ENCODE results near the gene GLYATL1B. TPM values are rescaled to one million over a fixed set of nuclear protein-coding genes. Genes with fewer than 3 reads are reported as not detected.
"Not testable (repeated sequence)": the region's sequence is repeated elsewhere in the genome, so short reads cannot be mapped to it uniquely, and the experiment has no call there.

The GLYATL1B gene
- total RNA-seq, 5 donors from 2014 or later (not counting 1 experiment from before 2014, with no cell fraction given), result not detected

DNA sequence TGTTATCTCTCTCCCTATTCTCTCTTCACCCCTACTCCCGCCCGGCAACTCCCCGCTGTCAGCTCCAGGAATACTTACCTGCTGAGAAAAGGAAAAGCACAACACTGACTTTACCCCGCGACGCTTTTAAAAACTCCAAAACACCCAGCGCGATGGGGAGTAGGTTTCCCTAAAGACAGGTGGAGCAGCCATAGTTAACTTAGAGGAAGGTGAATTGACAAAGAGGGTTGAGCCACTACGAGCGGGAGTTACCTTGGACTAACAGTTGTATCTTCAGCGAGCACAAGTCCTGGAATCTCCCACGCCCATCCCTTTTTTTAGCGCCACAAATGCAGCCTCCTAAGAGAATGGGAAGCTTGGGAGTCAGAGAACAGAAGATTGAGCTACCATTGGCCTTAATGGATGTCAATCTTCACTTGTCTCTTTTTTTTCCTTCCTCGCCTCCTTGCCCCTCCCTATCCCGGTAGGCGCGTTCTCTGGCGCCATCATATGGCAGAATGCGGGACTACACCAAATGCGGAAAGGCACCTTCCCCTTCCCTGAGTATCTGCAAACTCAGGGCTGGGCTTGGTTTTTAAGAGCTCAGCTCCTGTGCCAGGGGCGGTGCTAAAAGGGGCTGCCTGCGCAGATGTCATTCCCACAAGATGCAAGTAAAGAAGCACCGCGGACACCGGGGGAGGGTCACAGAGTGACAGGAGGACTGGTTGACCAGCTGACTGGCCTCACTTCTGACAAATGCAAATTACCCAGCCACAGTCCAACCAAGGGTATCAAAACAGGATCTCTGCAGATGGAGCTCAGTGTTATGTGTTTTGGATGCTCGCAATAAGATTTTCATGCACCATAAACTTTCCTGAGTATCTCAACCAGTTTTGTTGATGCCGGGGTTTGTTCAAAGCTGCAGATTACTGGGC lies 27.7 kb upstream of the GLYATL1B start:
- H3K9me3 ChIP-seq; H3K4me1 ChIP-seq (ENCODE audit: control insufficient read depth in 1 of 2, extremely low read depth in 1 of 2, insufficient read depth in 2 of 2, low read length in 2 of 2); H3K9me3 Mint-ChIP-seq; H3K36me3 ChIP-seq (ENCODE audit: control insufficient read depth in 2 of 2, extremely low read depth in 1 of 2, insufficient read depth in 1 of 2, low read length in 1 of 2); H3K27ac ChIP-seq (ENCODE audit: low read length); POLR2A ChIA-PET; H3K36me3 Mint-ChIP-seq; H3K27ac Mint-ChIP-seq: not testable (repeated sequence)
- H3K4me3 Mint-ChIP-seq, result peak overlapping the region; percentile 69 to 76 (median 70)
- CTCF ChIA-PET, result interaction anchor here (0.5 to 1.8 kb wide), 10 partner anchors 18 to 403 kb away, joined by 3 to 12 read pairs (median 3); partner anchors contain the start of genes DTX4 (in 1 of the 2) and FAM111B (in 1 of the 2)
- DNase-seq (peak; percentile 42 to 85 (median 68)), ATAC-seq (replicated peaks in 1 of 4) (peak; percentile 77 to 96 (median 88))
- peaks cover 0 to 22% of the 10 kb centered on the region in 2 experiments for H3K27me3 ChIP-seq (replicated peaks in 1 of 2; ENCODE audit: control insufficient read depth in 2 of 2, extremely low read depth in 1 of 2, insufficient read depth in 2 of 2, low read length in 1 of 2)
- H3K4me1 Mint-ChIP-seq, result peaks cover 8 to 13% (median 12%) of the 10 kb centered on the region in 3 donors
- H3K4me3 ChIP-seq (ENCODE audit: control insufficient read depth in 1 of 2, extremely low read depth in 1 of 2, low read length in 1 of 2), result peak overlapping the region; percentile 42 to 46
- peaks cover 41 to 51% of the 10 kb centered on the region in 2 donors for H3K27me3 Mint-ChIP-seq
- 3% methylated on average over 14 of the region's 27 CpGs for WGBS (ENCODE audit: insufficient coverage)

- H3K9me3 ChIP-seq; H3K4me3 Mint-ChIP-seq; H3K9me3 Mint-ChIP-seq; H3K27ac ChIP-seq (ENCODE audit: low read length); ATAC-seq (replicated peaks in 1 of 4); POLR2A ChIA-PET; CTCF ChIA-PET; H3K27ac Mint-ChIP-seq; H3K36me3 Mint-ChIP-seq; H3K4me3 ChIP-seq (ENCODE audit: control insufficient read depth in 1 of 2, extremely low read depth in 1 of 2, low read length in 1 of 2); DNase-seq; H3K4me1 ChIP-seq (ENCODE audit: control insufficient read depth in 1 of 2, extremely low read depth in 1 of 2, insufficient read depth in 2 of 2, low read length in 2 of 2); H3K36me3 ChIP-seq (ENCODE audit: control insufficient read depth in 2 of 2, extremely low read depth in 1 of 2, insufficient read depth in 1 of 2, low read length in 1 of 2): not testable (repeated sequence)
- Mint-ChIP-seq H3K27me3 (peaks cover 51 to 61% of the 10 kb centered on the region in 2 donors), H3K4me1 (peaks cover 8 to 13% (median 12%) of the 10 kb centered on the region in 3 donors)
- peaks cover 0 to 32% of the 10 kb centered on the region in 2 experiments for H3K27me3 ChIP-seq (replicated peaks in 1 of 2; ENCODE audit: control insufficient read depth in 2 of 2, extremely low read depth in 1 of 2, insufficient read depth in 2 of 2, low read length in 1 of 2)
- WGBS (ENCODE audit: insufficient coverage), result 46% methylated on average over 2 of the region's 3 CpGs
These were observed 26.0 kb upstream of the GLYATL1B start for GRCh38 chr11:59060096-59060495.

DNA sequence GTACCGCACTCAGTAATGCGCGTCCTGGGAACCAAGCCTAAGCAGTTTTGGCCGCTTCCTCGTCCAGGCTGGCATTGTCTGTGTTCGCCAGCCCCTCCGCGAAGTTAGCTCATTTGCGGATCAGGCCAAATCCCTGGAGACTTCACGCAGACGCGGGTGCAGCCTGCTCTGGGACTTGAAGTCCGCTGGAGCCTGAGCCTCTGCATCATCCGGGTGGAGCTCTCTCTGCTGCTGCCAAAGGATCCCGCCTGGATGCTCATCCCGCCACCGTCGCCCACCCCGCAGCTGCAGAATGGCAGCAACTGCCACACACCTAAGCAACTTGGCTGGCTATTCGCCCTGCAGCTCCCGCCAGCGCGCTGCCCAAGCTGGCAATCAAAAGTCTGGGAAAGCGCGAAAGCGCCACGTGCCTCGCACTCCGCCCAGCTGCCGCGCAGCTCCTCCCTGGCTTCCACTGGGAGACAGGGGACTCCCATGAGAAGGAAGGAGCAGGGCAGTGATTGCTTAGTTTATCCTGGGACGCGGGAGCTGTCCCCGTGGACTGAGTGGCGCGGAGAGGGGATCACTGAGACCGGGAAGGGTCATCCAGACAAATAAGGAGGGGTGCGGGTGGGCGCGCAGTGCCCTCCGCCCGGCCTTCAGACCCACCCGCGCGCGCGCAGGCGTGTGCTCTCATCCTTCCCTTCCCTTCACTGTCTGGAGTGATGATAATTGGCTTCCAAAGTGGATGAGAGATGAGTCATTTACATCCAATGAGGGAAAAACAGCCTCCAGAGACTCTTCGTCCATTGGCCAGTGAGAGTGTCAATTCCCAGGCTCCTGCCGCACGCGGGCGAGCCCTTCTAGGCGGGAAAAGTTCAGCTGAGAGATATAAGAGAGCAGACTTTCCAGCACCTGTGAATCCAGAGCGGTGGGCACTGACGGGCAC lies 23.2 kb upstream of the GLYATL1B start:
- Mint-ChIP-seq H3K27ac (no peak overlapping the region), H3K27me3 (peaks cover 51 to 58% of the 10 kb centered on the region in 2 donors), H3K4me1 (peaks cover 8 to 10% (median 10%) of the 10 kb centered on the region in 3 donors), H3K4me3 (no peak overlapping the region), H3K36me3 (no peaks in the 10 kb centered on the region), H3K9me3 (no peaks in the 10 kb centered on the region)
- H3K4me1 ChIP-seq (ENCODE audit: control insufficient read depth in 1 of 2, extremely low read depth in 1 of 2, insufficient read depth in 2 of 2, low read length in 2 of 2), result peaks cover 0 to 9% of the 10 kb centered on the region in 2 experiments
- ChIA-PET CTCF (interaction anchor here in 1 of 2 donors (0.5 kb wide), 1 partner anchor 1427 kb away, joined by 4 read pairs; no protein-coding TSS in a partner anchor), POLR2A (no interaction called here)
- 55% methylated on average over 44 of the region's 56 CpGs for WGBS (ENCODE audit: insufficient coverage)
- H3K27me3 ChIP-seq (replicated peaks in 1 of 2; ENCODE audit: control insufficient read depth in 2 of 2, extremely low read depth in 1 of 2, insufficient read depth in 2 of 2, low read length in 1 of 2), result peaks cover 0 to 32% of the 10 kb centered on the region in 2 experiments
- no peak for ATAC-seq (replicated peaks in 1 of 4)
- H3K27ac ChIP-seq (ENCODE audit: low read length), result no peak overlapping the region
- H3K9me3 ChIP-seq, result no peaks in the 10 kb centered on the region
- H3K36me3 ChIP-seq (ENCODE audit: control insufficient read depth in 2 of 2, extremely low read depth in 1 of 2, insufficient read depth in 1 of 2, low read length in 1 of 2), result no peaks in the 10 kb centered on the region
- H3K4me3 ChIP-seq (ENCODE audit: control insufficient read depth in 1 of 2, extremely low read depth in 1 of 2, low read length in 1 of 2), result no peak overlapping the region
- DNase-seq, result no peak

GRCh38 chr11:59063996-59064727 lies 21.9 kb upstream of the GLYATL1B start:
- DNase-seq; POLR2A ChIA-PET; H3K4me1 Mint-ChIP-seq; CTCF ChIA-PET; H3K27ac ChIP-seq (ENCODE audit: low read length); H3K36me3 Mint-ChIP-seq; ATAC-seq (replicated peaks in 1 of 4); H3K4me1 ChIP-seq (ENCODE audit: control insufficient read depth in 1 of 2, extremely low read depth in 1 of 2, insufficient read depth in 2 of 2, low read length in 2 of 2); H3K4me3 Mint-ChIP-seq; H3K36me3 ChIP-seq (ENCODE audit: control insufficient read depth in 2 of 2, extremely low read depth in 1 of 2, insufficient read depth in 1 of 2, low read length in 1 of 2); H3K27ac Mint-ChIP-seq; H3K4me3 ChIP-seq (ENCODE audit: control insufficient read depth in 1 of 2, extremely low read depth in 1 of 2, low read length in 1 of 2); H3K9me3 Mint-ChIP-seq; H3K9me3 ChIP-seq: not testable (repeated sequence)
- 87% methylated on average over 8 of the region's 14 CpGs for WGBS (ENCODE audit: insufficient coverage)
- H3K27me3 Mint-ChIP-seq, result peaks cover 51 to 54% of the 10 kb centered on the region in 2 donors
- H3K27me3 ChIP-seq (replicated peaks in 1 of 2; ENCODE audit: control insufficient read depth in 2 of 2, extremely low read depth in 1 of 2, insufficient read depth in 2 of 2, low read length in 1 of 2), result peaks cover 0 to 24% of the 10 kb centered on the region in 2 experiments

- ATAC-seq (replicated peaks in 1 of 4), result no peak
- ChIA-PET POLR2A (no interaction called here), CTCF (no interaction called here)
- Mint-ChIP-seq H3K27ac (no peak overlapping the region), H3K4me1 (no peaks in the 10 kb centered on the region), H3K27me3 (peaks cover 44 to 45% of the 10 kb centered on the region in 2 donors), H3K4me3 (no peak overlapping the region), H3K36me3 (no peaks in the 10 kb centered on the region), H3K9me3 (peaks cover 0 to 3% (median 0%) of the 10 kb centered on the region in 3 donors)
- Histone ChIP-seq H3K27me3 (replicated peaks in 1 of 2; ENCODE audit: control insufficient read depth in 2 of 2, extremely low read depth in 1 of 2, insufficient read depth in 2 of 2, low read length in 1 of 2) (peaks cover 0 to 7% of the 10 kb centered on the region in 2 experiments), H3K4me1 (ENCODE audit: control insufficient read depth in 1 of 2, extremely low read depth in 1 of 2, insufficient read depth in 2 of 2, low read length in 2 of 2) (no peaks in the 10 kb centered on the region), H3K27ac (ENCODE audit: low read length) (no peak overlapping the region), H3K36me3 (ENCODE audit: control insufficient read depth in 2 of 2, extremely low read depth in 1 of 2, insufficient read depth in 1 of 2, low read length in 1 of 2) (no peaks in the 10 kb centered on the region), H3K4me3 (ENCODE audit: control insufficient read depth in 1 of 2, extremely low read depth in 1 of 2, low read length in 1 of 2) (no peak overlapping the region), H3K9me3 (no peaks in the 10 kb centered on the region)
- no peak for DNase-seq
- WGBS (ENCODE audit: insufficient coverage), result no CpG with 5 or more reads among the region's 1 CpG
These were observed 17.0 kb upstream of the GLYATL1B start for GRCh38 chr11:59069087-59069486.
